ENCODE results near the gene TESPA1. TPM values are rescaled to one million over a fixed set of nuclear protein-coding genes. Genes with fewer than 3 reads are reported as not detected.

The TESPA1 gene
- total RNA-seq, 1 donor from 2014 or later: 5.0 TPM

GRCh38 chr12:54997929-54998522 is 13.5 kb upstream of the TESPA1 start:
- DNase-seq: no peak
- Histone ChIP-seq H3K9me3 (no peaks in the 10 kb centered on the region), H3K27ac (no peak overlapping the region), H3K27me3 (ENCODE audit: low read depth) (peaks cover 6% of the 10 kb centered on the region), H3K4me3 (no peak overlapping the region), H3K36me3 (no peaks in the 10 kb centered on the region), H3K4me1 (no peaks in the 10 kb centered on the region)
- no peak for TF ChIP-seq CTCF (IDR thresholded peaks at IDR 0.05)
- ATAC-seq: no peak
- intact Hi-C loops (cut with DNase I): no loop called here

- H3K36me3 ChIP-seq: no peaks in the 10 kb centered on the region
- TF ChIP-seq CTCF (IDR thresholded peaks at IDR 0.05): no peak
- no peak for DNase-seq
- no peak overlapping the region for H3K4me3 ChIP-seq
- no peak overlapping the region for H3K27ac ChIP-seq
- H3K9me3 ChIP-seq: no peaks in the 10 kb centered on the region
- ATAC-seq: no peak
- intact Hi-C loops (cut with DNase I): no loop called here
- no peaks in the 10 kb centered on the region for H3K4me1 ChIP-seq
- H3K27me3 ChIP-seq (ENCODE audit: low read depth): peaks cover 6% of the 10 kb centered on the region
Measured at GRCh38 chr12:54996205-54996604, 11.6 kb upstream of the TESPA1 start.

- TF ChIP-seq CTCF (IDR thresholded peaks at IDR 0.05): peak; percentile 89
- H3K4me3 ChIP-seq: no peak overlapping the region
- intact Hi-C loops (cut with DNase I): loop anchor here (5.0 kb wide), 1 partner anchor 79 kb away; no protein-coding TSS in a partner anchor
- no peaks in the 10 kb centered on the region for H3K9me3 ChIP-seq
- H3K36me3 ChIP-seq: no peaks in the 10 kb centered on the region
- DNase-seq (no peak), ATAC-seq (peak; percentile 81 to 85)
- H3K4me1 ChIP-seq: no peaks in the 10 kb centered on the region
- no peak overlapping the region for H3K27ac ChIP-seq
- peaks cover 6% of the 10 kb centered on the region for H3K27me3 ChIP-seq (ENCODE audit: low read depth)
Measured at GRCh38 chr12:54993181-54993835, 8.7 kb upstream of the TESPA1 start.

- TF ChIP-seq CTCF (IDR thresholded peaks at IDR 0.05): no peak
- intact Hi-C loops (cut with DNase I): loop anchor here (5.0 kb wide), 1 partner anchor 80 kb away; no protein-coding TSS in a partner anchor
- no peaks in the 10 kb centered on the region for H3K36me3 ChIP-seq
- DNase-seq (no peak), ATAC-seq (no peak)
- H3K4me3 ChIP-seq: no peak overlapping the region
- H3K27me3 ChIP-seq (ENCODE audit: low read depth): peaks cover 6% of the 10 kb centered on the region
- H3K9me3 ChIP-seq: no peaks in the 10 kb centered on the region
- no peak overlapping the region for H3K27ac ChIP-seq
- no peaks in the 10 kb centered on the region for H3K4me1 ChIP-seq
Measured at GRCh38 chr12:54991991-54992375, 7.4 kb upstream of the TESPA1 start.

- Histone ChIP-seq H3K27ac (no peak overlapping the region), H3K4me1 (no peaks in the 10 kb centered on the region), H3K36me3 (no peaks in the 10 kb centered on the region), H3K27me3 (ENCODE audit: low read depth) (peaks cover 3% of the 10 kb centered on the region), H3K9me3 (no peaks in the 10 kb centered on the region), H3K4me3 (no peak overlapping the region)
- TF ChIP-seq CTCF (IDR thresholded peaks at IDR 0.05): no peak
- ATAC-seq: no peak
- intact Hi-C loops (cut with DNase I): loop anchor here (5.0 kb wide), 1 partner anchor 81 kb away; no protein-coding TSS in a partner anchor
- DNase-seq: no peak
Measured at GRCh38 chr12:54991161-54991990, 6.8 kb upstream of the TESPA1 start.

All from lower lobe of right lung (tissue), 2 donors.